Measurements from ENCODE around the gene BLACAT1. TPM values are rescaled to one million over a fixed set of nuclear protein-coding genes. Genes with fewer than 3 reads are reported as not detected.
"Not testable (repeated sequence)": the region's sequence is repeated elsewhere in the genome, so short reads cannot be mapped to it uniquely, and the experiment has no call there.

The BLACAT1 gene
- total RNA-seq, 2 donors from 2014 or later, result 0.14 to 0.34 TPM

DNA sequence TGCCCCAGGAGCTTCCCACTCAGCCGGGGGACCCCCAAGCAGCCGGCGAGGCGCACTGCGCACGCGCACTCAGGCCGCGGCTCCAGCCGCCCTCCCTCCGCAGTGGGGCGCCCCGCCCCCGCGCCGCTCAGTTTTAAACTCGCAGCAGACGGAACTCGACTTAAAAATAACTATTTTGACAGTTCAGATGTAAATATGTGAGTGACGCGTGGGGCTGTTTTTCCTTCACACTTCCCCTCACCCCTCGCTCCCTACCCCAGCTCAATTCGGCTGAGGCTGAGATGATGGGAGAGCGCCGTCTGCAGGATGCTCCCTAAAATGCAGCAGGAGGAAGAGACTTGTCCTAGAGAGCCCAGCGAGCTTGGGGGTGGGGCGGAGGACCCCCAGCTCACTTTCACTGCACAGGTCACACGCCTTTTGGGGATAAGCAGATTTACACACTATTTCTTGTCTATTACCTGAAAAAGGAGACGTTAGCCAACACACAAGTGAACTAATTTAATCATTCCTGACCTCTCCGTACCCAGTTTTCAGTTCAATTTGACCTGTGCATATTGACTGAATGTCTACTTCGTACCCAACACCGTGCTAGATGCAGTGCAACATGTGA, 25.0 kb downstream of the BLACAT1 start:
- ATAC-seq, result peak; percentile 65
- peak in 1 of 2 donors; percentile 77 for DNase-seq
- intact Hi-C loops (cut with DNase I, micrococcal nuclease), result no loop called here

DNA sequence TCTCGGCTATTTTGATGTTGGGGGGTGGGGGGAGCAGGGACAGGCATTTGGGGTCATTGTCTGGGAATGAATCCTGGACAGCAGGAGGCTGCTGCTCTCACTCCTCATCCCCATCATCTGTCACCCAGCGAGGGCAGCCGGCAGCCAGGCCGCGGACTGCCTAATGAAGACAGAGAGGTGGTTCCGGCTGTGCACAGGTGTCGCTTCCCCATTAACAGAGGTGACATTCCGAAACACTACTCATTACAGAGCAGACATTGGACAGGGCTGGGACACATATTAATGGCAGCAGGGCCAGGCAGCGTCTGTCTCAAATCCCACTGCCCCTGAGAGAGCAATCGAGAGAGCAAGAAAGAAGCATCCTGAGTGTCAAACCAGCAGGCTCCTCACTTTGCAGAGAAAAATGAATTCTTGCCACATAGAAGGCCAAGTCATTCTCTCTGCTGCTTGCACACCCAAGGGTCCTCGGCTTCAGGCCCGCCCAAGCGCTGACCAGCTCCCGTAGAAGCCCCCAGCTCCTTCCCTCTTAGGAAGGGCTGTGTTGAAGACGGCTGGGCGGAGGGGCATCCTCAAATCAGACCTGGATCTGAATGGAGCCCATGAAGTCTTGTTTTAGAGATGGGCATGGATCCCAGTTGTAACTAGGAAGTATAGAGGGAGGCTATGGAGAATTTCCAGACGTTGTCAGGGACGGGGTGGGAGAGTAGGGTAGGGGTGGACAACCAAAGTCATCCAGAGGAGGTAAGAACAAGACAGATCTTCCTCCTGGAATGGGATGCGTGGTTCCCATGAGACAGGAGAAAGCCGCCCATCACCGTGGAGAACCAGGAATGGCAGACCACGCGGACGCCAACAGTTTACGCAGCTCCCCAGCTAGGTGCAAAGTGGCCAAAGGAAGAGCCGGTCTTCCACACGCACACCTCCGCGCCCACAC, 25.8 kb downstream of the BLACAT1 start:
- intact Hi-C loops (cut with DNase I, micrococcal nuclease), result no loop called here
- ATAC-seq (no peak), DNase-seq (no peak)

DNA sequence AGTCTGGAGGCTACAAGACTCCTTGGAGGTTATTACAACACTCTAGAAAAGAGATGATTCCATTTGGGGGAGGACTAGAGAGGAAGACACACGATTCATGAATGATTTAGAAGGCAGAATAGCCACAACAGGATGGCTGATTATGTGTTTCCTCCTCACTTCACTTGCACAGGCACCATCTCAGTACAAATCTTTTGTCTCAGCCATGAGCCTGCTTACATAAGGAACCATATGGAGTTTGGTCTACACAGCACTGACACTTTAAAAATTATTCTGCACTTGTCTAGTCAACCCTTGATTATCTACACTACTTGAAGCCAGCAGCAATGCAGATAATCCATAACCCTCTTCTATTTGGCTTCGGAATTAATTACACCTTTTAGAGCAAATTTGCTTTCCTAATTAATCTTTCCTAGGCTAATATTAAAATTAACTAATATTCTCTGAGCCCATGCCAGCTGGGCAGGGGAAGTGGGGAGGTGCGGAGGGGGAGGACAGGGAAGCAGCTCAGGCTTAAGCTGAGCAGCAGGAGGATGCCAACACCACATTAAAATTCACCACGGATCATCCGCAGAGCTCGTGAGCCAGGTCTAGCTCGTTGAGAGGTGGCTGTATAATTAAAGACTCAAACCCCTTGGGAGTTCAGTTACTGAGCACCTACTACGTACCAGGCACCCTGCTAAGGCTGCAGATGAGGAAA, 30.8 kb downstream of the BLACAT1 start:
- intact Hi-C loops (cut with DNase I, micrococcal nuclease), result no loop called here
- no peak for DNase-seq
- no peak for ATAC-seq

DNA sequence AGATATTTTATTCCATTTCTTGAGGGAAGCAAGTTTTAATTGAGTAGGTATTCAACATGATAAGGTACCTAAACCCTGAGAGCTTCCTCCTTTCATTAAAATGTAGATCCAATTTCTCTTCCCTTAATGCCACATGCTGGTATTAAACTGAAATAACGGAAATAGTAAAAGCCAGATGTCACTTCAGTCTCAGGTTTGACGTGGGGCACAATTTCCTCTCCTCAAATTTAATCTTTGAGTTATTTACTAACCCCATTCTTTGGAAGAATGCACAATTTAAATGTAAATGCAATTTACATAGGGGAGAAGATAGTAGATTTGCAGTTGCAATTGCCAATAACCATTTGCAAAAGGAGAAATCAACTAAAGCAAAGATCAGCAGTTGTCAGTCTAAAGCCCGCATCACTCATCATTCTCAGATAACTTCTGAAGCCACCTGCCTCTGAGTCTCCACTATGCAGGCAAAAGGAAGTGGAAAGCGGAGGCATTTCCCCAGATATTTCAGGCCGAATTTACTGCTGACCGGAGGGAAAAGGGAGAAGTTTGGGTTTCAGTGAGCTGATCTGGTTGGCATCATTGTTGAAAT, 31.9 kb downstream of the BLACAT1 start:
- intact Hi-C loops (cut with DNase I, micrococcal nuclease), result no loop called here
- no peak for ATAC-seq
- DNase-seq, result no peak

DNA sequence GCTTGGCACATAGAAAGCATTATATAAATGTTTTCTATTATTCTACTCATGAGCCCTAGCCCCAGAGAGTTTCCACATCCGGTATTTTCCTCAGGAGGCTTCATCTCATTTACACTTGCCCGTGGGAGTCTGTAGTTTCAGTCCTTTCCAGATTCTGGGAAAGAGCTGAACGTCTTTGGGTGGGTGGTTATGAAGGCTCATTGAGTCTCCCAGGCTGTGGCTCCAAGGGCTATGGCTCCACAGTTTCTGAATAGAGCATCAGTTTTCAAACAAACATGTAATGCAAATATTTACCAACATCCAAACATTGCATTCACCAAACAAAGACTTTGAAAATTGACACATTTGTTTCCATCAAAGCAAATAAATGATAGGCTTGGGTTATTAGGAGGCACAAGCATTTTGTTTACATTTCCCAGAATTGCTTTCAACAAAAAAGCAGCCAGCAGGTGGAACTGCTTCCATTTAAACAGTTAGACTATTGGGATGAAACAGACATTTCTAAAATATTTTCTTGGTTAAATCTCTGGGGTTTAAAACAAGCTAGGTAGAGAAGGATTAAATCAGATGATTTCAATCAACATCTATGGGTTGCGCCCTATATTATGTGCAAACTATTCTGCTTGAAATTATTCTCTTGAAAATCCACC, 32.7 kb downstream of the BLACAT1 start:
- intact Hi-C loops (cut with DNase I, micrococcal nuclease), result no loop called here
- no peak for DNase-seq
- no peak for ATAC-seq

DNA sequence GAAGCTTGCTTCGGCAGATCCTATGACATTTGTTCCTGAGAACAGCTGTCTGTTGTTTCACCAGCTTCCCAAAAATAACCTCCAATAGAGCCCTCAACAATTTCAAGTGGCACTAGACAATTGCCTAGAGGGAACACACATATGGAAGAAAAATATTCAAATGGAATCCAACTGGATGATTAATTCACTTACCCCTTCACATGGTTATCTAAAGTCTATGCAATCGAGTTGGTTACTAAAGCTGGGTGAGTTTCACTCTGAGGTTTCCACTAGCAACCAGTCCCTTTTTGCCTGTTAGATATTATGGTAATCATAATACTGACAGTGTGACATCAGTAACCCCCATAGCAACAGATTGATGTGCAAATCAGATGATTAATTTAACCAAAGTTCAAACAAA, 34.0 kb downstream of the BLACAT1 start, which contains the start of gene LEMD1:
TSS of gene LEMD1 (minus strand) at position 259 of the 400 bp plus-strand sequence. CDS start 1,520 bp downstream, outside the sequence.
- intact Hi-C loops (cut with DNase I, micrococcal nuclease), result no loop called here
- ATAC-seq (no peak), DNase-seq (no peak)

DNA sequence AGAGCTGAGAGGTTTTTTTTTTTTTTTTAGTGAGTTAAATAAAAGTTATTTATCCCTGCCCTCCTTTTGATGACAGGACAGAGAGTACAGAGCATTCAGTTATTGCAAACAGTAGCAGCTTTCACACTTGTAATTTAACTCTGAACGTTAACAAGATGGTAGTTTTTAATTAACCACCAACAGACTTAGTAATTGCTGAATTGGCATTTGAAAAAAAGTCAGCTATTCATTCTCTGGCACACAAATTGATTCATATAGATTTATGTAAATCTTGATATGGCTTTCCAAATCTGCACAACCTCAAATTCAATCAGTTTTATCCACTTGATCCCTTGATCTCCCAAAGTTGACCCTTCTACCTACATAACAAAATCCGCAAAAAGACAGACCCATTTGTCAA, 34.9 kb downstream of the BLACAT1 start:
- DNase-seq (no peak), ATAC-seq (no peak)
- intact Hi-C loops (cut with DNase I, micrococcal nuclease), result no loop called here

DNA sequence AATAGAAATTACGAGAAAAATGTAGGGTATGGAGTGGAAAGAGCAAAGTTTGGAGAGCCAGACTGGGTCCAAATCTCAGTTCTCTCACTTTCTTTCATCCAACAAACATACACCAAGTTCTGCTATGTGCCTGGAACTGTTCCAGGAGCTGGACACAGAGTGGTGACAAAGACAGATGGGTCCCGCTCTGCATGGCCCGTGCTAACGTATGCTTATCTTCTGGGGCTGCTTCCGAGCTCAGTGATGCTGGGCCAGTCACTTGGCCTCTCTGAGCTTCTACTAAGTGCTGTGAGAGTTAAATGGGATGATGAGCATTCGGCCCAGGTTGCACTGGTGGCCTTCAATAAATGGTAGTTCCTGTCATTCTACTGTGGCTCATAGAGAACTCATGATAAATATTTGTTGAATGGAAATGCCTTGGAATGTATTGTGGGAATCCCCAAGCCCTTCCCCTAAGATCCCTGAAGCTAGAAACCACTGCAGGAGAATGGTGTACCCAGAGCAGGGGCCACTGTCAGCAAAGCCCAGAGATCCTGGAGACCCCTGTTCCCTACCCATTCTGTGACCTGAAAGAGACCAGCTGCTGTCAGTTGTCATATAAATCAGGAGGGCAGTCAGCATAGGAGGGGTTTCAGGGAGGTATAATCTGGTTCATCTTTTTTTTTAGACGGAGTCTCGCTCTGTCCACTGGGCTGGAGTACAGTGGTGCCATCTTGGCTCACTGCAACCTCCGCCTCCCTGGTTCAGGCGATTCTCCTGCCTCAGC, 37.8 kb downstream of the BLACAT1 start:
- no peak for DNase-seq
- ATAC-seq, result no peak
- intact Hi-C loops (cut with DNase I, micrococcal nuclease), result no loop called here

DNA sequence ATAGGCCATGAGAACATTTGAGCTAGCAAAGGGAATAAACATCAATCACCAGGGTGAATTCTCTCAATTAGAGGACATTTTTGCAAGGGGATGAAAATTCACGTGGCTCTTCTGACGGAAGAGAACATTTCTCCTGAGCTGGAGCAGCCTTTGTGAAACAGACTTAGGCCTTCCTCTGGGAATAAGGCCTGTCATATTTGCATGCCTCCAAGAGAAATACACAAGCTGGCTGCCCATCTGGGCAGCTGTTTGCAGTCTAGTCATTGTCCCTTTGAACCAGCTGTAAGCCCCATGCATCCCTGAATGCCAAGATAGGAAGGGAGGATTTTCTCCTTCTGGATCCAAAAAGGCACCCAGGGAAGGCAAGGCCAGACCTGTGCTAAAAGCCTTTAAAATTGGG, 39.5 kb downstream of the BLACAT1 start:
- DNase-seq (no peak), ATAC-seq (no peak)
- intact Hi-C loops (cut with DNase I, micrococcal nuclease), result no loop called here

DNA sequence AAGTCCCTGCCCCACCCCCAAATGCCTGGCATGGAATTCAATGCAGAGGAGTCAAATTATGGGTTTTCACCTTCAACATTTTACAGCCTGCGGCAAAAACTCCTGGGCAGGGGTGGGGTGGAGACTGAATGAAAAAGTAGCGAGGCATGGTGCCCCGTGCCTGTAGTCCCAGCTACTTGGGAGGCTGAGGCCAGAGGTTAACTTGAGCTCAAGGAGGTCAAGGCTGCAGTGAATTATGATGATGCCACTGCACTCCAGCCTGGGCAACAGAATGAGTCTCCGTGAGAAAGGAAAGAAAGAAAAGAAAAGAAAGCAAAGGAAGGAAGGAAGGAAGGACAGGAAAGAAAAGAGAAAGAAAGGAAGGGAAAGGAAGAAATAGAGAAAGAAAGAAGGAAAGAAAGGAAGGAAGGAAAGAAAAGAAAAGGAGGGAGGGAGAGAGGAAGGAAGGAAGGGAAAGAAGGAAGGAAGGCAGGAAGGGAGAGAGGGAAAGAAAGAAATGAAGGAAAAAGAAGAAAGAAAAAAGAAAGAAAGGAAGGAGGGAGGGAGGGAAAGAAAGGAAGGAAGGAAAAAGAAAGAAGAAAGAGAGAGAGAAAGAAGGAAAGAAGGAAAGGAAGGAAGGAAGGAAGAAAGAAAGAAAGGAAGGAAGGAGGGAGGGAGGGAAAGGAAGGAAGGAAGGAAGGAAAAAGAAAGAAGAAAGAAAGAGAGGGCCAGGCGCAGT, 45.1 kb downstream of the BLACAT1 start:
- DNase-seq (no peak), ATAC-seq (no peak)
- intact Hi-C loops (cut with DNase I, micrococcal nuclease), result no loop called here

DNA sequence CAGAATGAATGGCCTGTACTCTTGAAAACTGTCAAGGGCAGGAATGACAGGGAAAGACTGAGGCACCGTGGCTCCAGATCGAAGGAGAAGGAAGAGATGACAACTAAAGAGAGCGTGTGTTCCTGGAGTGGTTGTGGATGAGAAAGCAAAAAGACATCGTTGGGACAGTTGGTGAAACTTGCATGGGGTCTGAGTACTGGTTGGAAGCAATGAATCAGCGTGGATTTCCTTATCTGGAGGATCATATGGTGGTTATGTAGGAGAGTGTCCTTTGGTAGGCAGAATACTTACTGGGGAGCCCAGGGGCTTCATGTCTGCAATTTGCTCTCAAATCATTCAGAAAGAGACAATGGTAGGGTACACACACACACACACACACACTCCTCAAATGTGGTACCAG, 47.9 kb downstream of the BLACAT1 start:
- DNase-seq, result no peak
- intact Hi-C loops (cut with DNase I, micrococcal nuclease), result no loop called here
- ATAC-seq, result no peak

DNA sequence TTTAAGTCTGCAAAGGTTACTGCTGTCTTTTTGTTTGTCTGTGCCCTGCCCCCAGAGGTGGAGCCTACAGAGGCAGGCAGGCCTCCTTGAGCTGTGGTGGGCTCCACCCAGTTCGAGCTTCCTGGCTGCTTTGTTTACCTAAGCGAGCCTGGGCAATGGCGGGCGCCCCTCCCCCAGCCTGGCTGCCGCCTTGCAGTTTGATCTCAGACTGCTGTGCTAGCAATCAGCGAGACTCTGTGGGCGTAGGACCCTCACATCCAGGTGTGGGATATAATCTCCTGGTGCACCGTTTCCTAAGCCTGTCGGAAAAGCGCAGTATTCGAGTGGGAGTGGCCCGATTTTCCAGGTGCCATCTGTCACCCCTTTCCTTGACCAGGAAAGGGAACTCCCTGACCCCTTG, 49.6 kb downstream of the BLACAT1 start:
- DNase-seq, result peak in 1 of 2 donors; percentile 18
- intact Hi-C loops (cut with DNase I, micrococcal nuclease), result not testable (repeated sequence)

More for the DNA sequence above, 49.6 kb downstream of the BLACAT1 start:
- ATAC-seq, result not testable (repeated sequence)

Small RNA genes within 50 kb of the gene (microRNA-seq; reads per million reads assigned to microRNA genes)
- gene MIR135B, result 35.4 to 61.9 reads per million in 2 donors

Other genes starting within 250 kb of the BLACAT1 start
- gene DSTYK, start 244.3 kb downstream of the BLACAT1 start, total RNA-seq, result 1 to 10 TPM; 4.7 to 7.0 TPM
- gene TMCC2, start 228.1 kb downstream of the BLACAT1 start, total RNA-seq, result 1 to 10 TPM in 1 of 2 donors, under 1 TPM in 1; 0.27 to 1.2 TPM
- 10 to 100 TPM; 27.7 to 29.2 TPM for gene NUAK2, start 134.3 kb downstream of the BLACAT1 start, total RNA-seq
- gene KLHDC8A, start 99.1 kb downstream of the BLACAT1 start, total RNA-seq, result under 1 TPM; 0.40 to 0.59 TPM
- 1 to 10 TPM in 1 of 2 donors, not detected in 1; 1.1 TPM for gene LEMD1, start 34.0 kb downstream of the BLACAT1 start, total RNA-seq
- 10 to 100 TPM; 32.6 to 39.2 TPM for gene CDK18, start 48.6 kb upstream of the BLACAT1 start, total RNA-seq
- gene ELK4, start 176.0 kb upstream of the BLACAT1 start, total RNA-seq, result 10 to 100 TPM; 37.4 to 39.5 TPM
- 10 to 100 TPM; 19.5 to 30.8 TPM for gene SLC45A3, start 224.5 kb upstream of the BLACAT1 start, total RNA-seq

Data from left colon (tissue), 2 donors.